ENCODE results near the gene CCDC51. TPM values are rescaled to one million over a fixed set of nuclear protein-coding genes. Genes with fewer than 3 reads are reported as not detected.

CCDC51 gene
- total RNA-seq, 4 donors from 2014 or later: 8.3 to 19.8 (median 16.1) TPM

- TF ChIP-seq, protein P1, sequence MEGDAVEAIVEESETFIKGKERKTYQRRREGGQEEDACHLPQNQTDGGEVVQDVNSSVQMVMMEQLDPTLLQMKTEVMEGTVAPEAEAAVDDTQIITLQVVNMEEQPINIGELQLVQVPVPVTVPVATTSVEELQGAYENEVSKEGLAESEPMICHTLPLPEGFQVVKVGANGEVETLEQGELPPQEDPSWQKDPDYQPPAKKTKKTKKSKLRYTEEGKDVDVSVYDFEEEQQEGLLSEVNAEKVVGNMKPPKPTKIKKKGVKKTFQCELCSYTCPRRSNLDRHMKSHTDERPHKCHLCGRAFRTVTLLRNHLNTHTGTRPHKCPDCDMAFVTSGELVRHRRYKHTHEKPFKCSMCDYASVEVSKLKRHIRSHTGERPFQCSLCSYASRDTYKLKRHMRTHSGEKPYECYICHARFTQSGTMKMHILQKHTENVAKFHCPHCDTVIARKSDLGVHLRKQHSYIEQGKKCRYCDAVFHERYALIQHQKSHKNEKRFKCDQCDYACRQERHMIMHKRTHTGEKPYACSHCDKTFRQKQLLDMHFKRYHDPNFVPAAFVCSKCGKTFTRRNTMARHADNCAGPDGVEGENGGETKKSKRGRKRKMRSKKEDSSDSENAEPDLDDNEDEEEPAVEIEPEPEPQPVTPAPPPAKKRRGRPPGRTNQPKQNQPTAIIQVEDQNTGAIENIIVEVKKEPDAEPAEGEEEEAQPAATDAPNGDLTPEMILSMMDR (IDR thresholded peaks at IDR 0.05; ENCODE audit: low read depth): no peak
Observed at GRCh38 chr3:48405971-48406370, 33.9 kb downstream of the CCDC51 start.

GRCh38 chr3:48405343-48405881, 34.5 kb downstream of the CCDC51 start:
- TF ChIP-seq, protein P1 (IDR thresholded peaks at IDR 0.05; ENCODE audit: low read depth): no peak

GRCh38 chr3:48404440-48405342, 35.2 kb downstream of the CCDC51 start:
- TF ChIP-seq, protein P1 (IDR thresholded peaks at IDR 0.05; ENCODE audit: low read depth): no peak

- TF ChIP-seq, protein P1 (IDR thresholded peaks at IDR 0.05; ENCODE audit: low read depth): no peak
Observed at GRCh38 chr3:48403533-48404439, 36.1 kb downstream of the CCDC51 start.

DNA sequence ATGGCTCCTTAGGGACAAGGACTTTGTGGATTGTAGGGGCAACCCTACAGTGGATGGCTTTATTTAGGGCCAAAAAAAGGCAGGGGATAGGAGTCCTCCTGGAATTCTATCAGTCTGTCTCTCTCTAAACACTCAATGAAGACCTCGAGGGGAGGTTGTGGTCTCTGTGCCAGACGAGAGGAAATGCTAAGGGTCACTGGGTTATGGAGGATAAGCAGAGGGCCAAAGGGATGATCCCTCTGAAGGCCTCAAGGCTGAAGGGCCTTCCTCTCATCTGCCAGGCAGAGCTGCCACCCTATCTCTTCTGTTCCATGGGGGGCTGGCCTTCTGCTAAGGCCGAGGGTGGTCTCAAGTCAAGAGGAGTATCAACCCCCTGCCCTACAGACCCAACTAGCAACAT, 37.0 kb downstream of the CCDC51 start:
- TF ChIP-seq, protein P1 (IDR thresholded peaks at IDR 0.05; ENCODE audit: low read depth): no peak

- TF ChIP-seq, protein P1 (IDR thresholded peaks at IDR 0.05; ENCODE audit: low read depth): no peak
Observed at GRCh38 chr3:48402281-48402732, 37.6 kb downstream of the CCDC51 start.

Measured in subcutaneous adipose tissue (tissue), 4 donors.